ENCODE results near the gene IRX4.

- no peak for TF ChIP-seq POLR2AphosphoS5 (IDR thresholded peaks at IDR 0.05; ENCODE audit: low read depth, low read length)
- TF ChIP-seq CTCF (IDR thresholded peaks at IDR 0.05) = no peak
- no peak for TF ChIP-seq USF1 (IDR thresholded peaks at IDR 0.05; ENCODE audit: borderline replicate concordance, low read depth)
- no peak for TF ChIP-seq NRF1 (IDR thresholded peaks at IDR 0.05; ENCODE audit: low read depth, low read length)
- TF ChIP-seq TAF1 (IDR thresholded peaks at IDR 0.05; ENCODE audit: borderline replicate concordance, low read depth, low read length) = no peak
Observed at GRCh38 chr5:1923766-1924165, 41.0 kb upstream of the IRX4 start.

All from SK-N-SH (cell line).